NT2/D1 (cell line): ENCODE results near the gene WNT3A.

ENCODE experiments used
- SUZ12 ChIP-seq: IDR thresholded peaks from 2 replicates; pipeline ENCODE4 v1.6.1; 2011; ENCODE audit not compliant: insufficient read length, insufficient read depth; ENCODE audit errors: extremely low read depth
- YY1 ChIP-seq: IDR thresholded peaks from 2 replicates; pipeline ENCODE4 v1.6.1; 2011; ENCODE audit not compliant: insufficient read length, insufficient read depth
- ZNF274 ChIP-seq: IDR thresholded peaks from 2 replicates; pipeline ENCODE4 v1.6.1; 2011; ENCODE audit warnings: mild to moderate bottlenecking, low read depth, low read length

GRCh38 chr1:228088586-228089498 is 82.0 kb downstream of the WNT3A start:
- TF ChIP-seq ZNF274 (no peak), SUZ12 (no peak), YY1 (no peak)
